ENCODE results near the gene PTPRN2. TPM values are rescaled to one million over a fixed set of nuclear protein-coding genes. Genes with fewer than 3 reads are reported as not detected.

PTPRN2 gene
- total and polyA plus RNA-seq, 2 donors (not counting 1 experiment from before 2014, with no cell fraction given) = 0.54 to 1.2 TPM

- no peak overlapping the region for H2AFZ ChIP-seq (ENCODE audit: low read length)
- no peak overlapping the region for H3K9ac ChIP-seq (ENCODE audit: insufficient read depth, low read length)
- H4K20me1 ChIP-seq (ENCODE audit: control insufficient read depth, extremely low read depth, insufficient read depth, low read length) = no peaks in the 10 kb centered on the region
- no peaks in the 10 kb centered on the region for H3K27me3 ChIP-seq (ENCODE audit: control insufficient read depth, insufficient read depth, low read length)
- H3K4me2 ChIP-seq (ENCODE audit: extremely low read depth, insufficient read depth, low read length) = no peak overlapping the region
- DNase-seq (ENCODE audit: low read depth in 2 of 2) = no peak
- H3K9me3 ChIP-seq (ENCODE audit: control insufficient read depth, insufficient read depth, low read depth, low read length) = no peaks in the 10 kb centered on the region
- no peak overlapping the region for H3K27ac ChIP-seq (ENCODE audit: insufficient read depth, low read length)
- no peaks in the 10 kb centered on the region for H3K4me1 ChIP-seq (ENCODE audit: control insufficient read depth, extremely low read depth, insufficient read depth, low read length)
- no peak overlapping the region for H3K4me3 ChIP-seq (replicated peaks in 1 of 4; ENCODE audit: control extremely low read depth in 1 of 4, insufficient read depth in 1 of 4, low read depth in 3 of 4, low read length in 4 of 4)
- no peaks in the 10 kb centered on the region for H3K79me2 ChIP-seq (ENCODE audit: control insufficient read depth, insufficient read depth, low read length)
- no peaks in the 10 kb centered on the region for H3K36me3 ChIP-seq (ENCODE audit: control insufficient read depth, insufficient read depth, low read length)
- TF ChIP-seq CTCF (conservative IDR thresholded peaks at IDR 0.05 in 1 of 2, IDR thresholded peaks at IDR 0.05 in 1 of 2; ENCODE audit: low read depth in 1 of 2, low read length in 2 of 2) = no peak
Measured at GRCh38 chr7:157793973-157794745, 793.5 kb downstream of the PTPRN2 start.

GRCh38 chr7:157793087-157793353 is 794.6 kb downstream of the PTPRN2 start:
- no peaks in the 10 kb centered on the region for H4K20me1 ChIP-seq (ENCODE audit: control insufficient read depth, extremely low read depth, insufficient read depth, low read length)
- TF ChIP-seq EZH2 (IDR thresholded peaks at IDR 0.05; ENCODE audit: low read length, missing control alignments) (no peak), CTCF (conservative IDR thresholded peaks at IDR 0.05 in 1 of 2, IDR thresholded peaks at IDR 0.05 in 1 of 2; ENCODE audit: low read depth in 1 of 2, low read length in 2 of 2) (no peak)
- no peak overlapping the region for H3K4me3 ChIP-seq (replicated peaks in 1 of 4; ENCODE audit: control extremely low read depth in 1 of 4, insufficient read depth in 1 of 4, low read depth in 3 of 4, low read length in 4 of 4)
- no peaks in the 10 kb centered on the region for H3K79me2 ChIP-seq (ENCODE audit: control insufficient read depth, insufficient read depth, low read length)
- H2AFZ ChIP-seq (ENCODE audit: low read length) = no peak overlapping the region
- no peak overlapping the region for H3K27ac ChIP-seq (ENCODE audit: insufficient read depth, low read length)
- H3K4me2 ChIP-seq (ENCODE audit: extremely low read depth, insufficient read depth, low read length) = no peak overlapping the region
- H3K4me1 ChIP-seq (ENCODE audit: control insufficient read depth, extremely low read depth, insufficient read depth, low read length) = no peaks in the 10 kb centered on the region
- H3K36me3 ChIP-seq (ENCODE audit: control insufficient read depth, insufficient read depth, low read length) = no peaks in the 10 kb centered on the region
- H3K27me3 ChIP-seq (ENCODE audit: control insufficient read depth, insufficient read depth, low read length) = no peaks in the 10 kb centered on the region
- H3K9me3 ChIP-seq (ENCODE audit: control insufficient read depth, insufficient read depth, low read depth, low read length) = no peaks in the 10 kb centered on the region
- no peak for DNase-seq (ENCODE audit: low read depth in 2 of 2)
- H3K9ac ChIP-seq (ENCODE audit: insufficient read depth, low read length) = no peak overlapping the region

- Histone ChIP-seq H3K9ac (ENCODE audit: insufficient read depth, low read length) (no peak overlapping the region), H3K79me2 (ENCODE audit: control insufficient read depth, insufficient read depth, low read length) (no peaks in the 10 kb centered on the region), H3K4me2 (ENCODE audit: extremely low read depth, insufficient read depth, low read length) (no peak overlapping the region), H3K4me1 (ENCODE audit: control insufficient read depth, extremely low read depth, insufficient read depth, low read length) (no peaks in the 10 kb centered on the region), H3K27me3 (ENCODE audit: control insufficient read depth, insufficient read depth, low read length) (no peaks in the 10 kb centered on the region), H3K27ac (ENCODE audit: insufficient read depth, low read length) (no peak overlapping the region), H3K9me3 (ENCODE audit: control insufficient read depth, insufficient read depth, low read depth, low read length) (no peaks in the 10 kb centered on the region), H4K20me1 (ENCODE audit: control insufficient read depth, extremely low read depth, insufficient read depth, low read length) (no peaks in the 10 kb centered on the region), H3K36me3 (ENCODE audit: control insufficient read depth, insufficient read depth, low read length) (no peaks in the 10 kb centered on the region), H3K4me3 (replicated peaks in 1 of 4; ENCODE audit: control extremely low read depth in 1 of 4, insufficient read depth in 1 of 4, low read depth in 3 of 4, low read length in 4 of 4) (no peak overlapping the region), H2AFZ (ENCODE audit: low read length) (no peak overlapping the region)
- TF ChIP-seq EZH2 (IDR thresholded peaks at IDR 0.05; ENCODE audit: low read length, missing control alignments) = no peak
- no peak for TF ChIP-seq CTCF (conservative IDR thresholded peaks at IDR 0.05 in 1 of 2, IDR thresholded peaks at IDR 0.05 in 1 of 2; ENCODE audit: low read depth in 1 of 2, low read length in 2 of 2)
- DNase-seq (ENCODE audit: low read depth in 2 of 2) = no peak
Measured at GRCh38 chr7:157792241-157793086, 795.2 kb downstream of the PTPRN2 start.

Measured in fibroblast of lung (primary cell).